Mesendoderm (in vitro differentiated cells): Measurements from ENCODE around the gene PSMB3.
"Not testable (repeated sequence)": the region's sequence is repeated elsewhere in the genome, so short reads cannot be mapped to it uniquely, and the experiment has no call there.

Source experiments
- DNase-seq: peaks from one replicate; pipeline ENCODE4 v3.0.0; 2013
- H2AK5ac ChIP-seq: 2 replicates; pipeline ENCODE4 v1.6.1; 2013; ENCODE audit warnings: low read length, inconsistent platforms
- H2BK120ac ChIP-seq: 2 replicates; pipeline ENCODE4 v1.6.1; 2013; ENCODE audit warnings: low read depth, mild to moderate bottlenecking, low read length, moderate library complexity, mixed read lengths
- H2BK15ac ChIP-seq: replicated peaks from 2 replicates; pipeline ENCODE4 v1.6.1; 2013; ENCODE audit warnings: low read depth, mild to moderate bottlenecking, moderate library complexity
- H2BK5ac ChIP-seq: 2 replicates; pipeline ENCODE4 v1.6.1; 2013; ENCODE audit warnings: low read length, inconsistent platforms
- H3K18ac ChIP-seq: 2 replicates; pipeline ENCODE4 v1.6.1; 2013; ENCODE audit warnings: mild to moderate bottlenecking, low read length, mixed read lengths
- H3K23ac ChIP-seq: one replicate; pipeline ENCODE4 v1.6.1; 2013; ENCODE audit warnings: low read length
- H3K27ac ChIP-seq: 2 replicates; pipeline ENCODE4 v1.5.1; 2013; ENCODE audit warnings: low read depth, mild to moderate bottlenecking, inconsistent platforms, low read length, moderate library complexity
- H3K27me3 ChIP-seq: 2 replicates; pipeline ENCODE4 v1.6.1; 2013; ENCODE audit warnings: low read length, control low read depth, mild to moderate bottlenecking, inconsistent platforms; ENCODE audit not compliant: insufficient read depth, poor library complexity
- H3K36me3 ChIP-seq: 2 replicates; pipeline ENCODE4 v1.6.1; 2013; ENCODE audit warnings: low read length, inconsistent platforms; ENCODE audit not compliant: control insufficient read depth, insufficient read depth
- H3K4ac ChIP-seq: one replicate; pipeline ENCODE4 v1.6.1; 2013; ENCODE audit warnings: low read depth, mild to moderate bottlenecking, low read length, moderate library complexity
- H3K4me1 ChIP-seq: 2 replicates; pipeline ENCODE4 v1.6.1; 2013; ENCODE audit warnings: low read depth, low read length, inconsistent platforms; ENCODE audit not compliant: control insufficient read depth
- H3K4me2 ChIP-seq: 2 replicates; pipeline ENCODE4 v1.6.1; 2013; ENCODE audit warnings: low read length
- H3K4me3 ChIP-seq: 2 replicates; pipeline ENCODE4 v1.5.1; 2013; ENCODE audit warnings: mild to moderate bottlenecking, low read length
- H3K56ac ChIP-seq: one replicate; pipeline ENCODE4 v1.6.1; 2013; ENCODE audit warnings: low read length
- H3K79me1 ChIP-seq: 2 replicates; pipeline ENCODE4 v1.6.1; 2013; ENCODE audit warnings: low read length, inconsistent platforms
- H3K79me2 ChIP-seq: 2 replicates; pipeline ENCODE4 v1.6.1; 2013; ENCODE audit warnings: mild to moderate bottlenecking, low read length; ENCODE audit not compliant: control insufficient read depth, insufficient read depth
- H3K9ac ChIP-seq: 2 replicates; pipeline ENCODE4 v1.6.1; 2013; ENCODE audit warnings: low read length, inconsistent platforms
- H4K5ac ChIP-seq: one replicate; pipeline ENCODE4 v1.6.1; 2013; ENCODE audit warnings: low read length
- H4K8ac ChIP-seq: one replicate; pipeline ENCODE4 v1.6.1; 2013; ENCODE audit warnings: low read depth, mild to moderate bottlenecking, control low read depth, low read length, moderate library complexity
- WGBS: extraction: QIAGEN DNeasy Blood & Tissue Kit; methylation state at CpG from one replicate; pipeline ENCODE4 v1.1.7; 2013; ENCODE audit warnings: low lambda C conversion rate, missing lambda C conversion rate; ENCODE audit not compliant: insufficient coverage; ENCODE audit errors: extremely low coverage; 5-methylcytosine and 5-hydroxymethylcytosine counted together

The PSMB3 gene

DNA sequence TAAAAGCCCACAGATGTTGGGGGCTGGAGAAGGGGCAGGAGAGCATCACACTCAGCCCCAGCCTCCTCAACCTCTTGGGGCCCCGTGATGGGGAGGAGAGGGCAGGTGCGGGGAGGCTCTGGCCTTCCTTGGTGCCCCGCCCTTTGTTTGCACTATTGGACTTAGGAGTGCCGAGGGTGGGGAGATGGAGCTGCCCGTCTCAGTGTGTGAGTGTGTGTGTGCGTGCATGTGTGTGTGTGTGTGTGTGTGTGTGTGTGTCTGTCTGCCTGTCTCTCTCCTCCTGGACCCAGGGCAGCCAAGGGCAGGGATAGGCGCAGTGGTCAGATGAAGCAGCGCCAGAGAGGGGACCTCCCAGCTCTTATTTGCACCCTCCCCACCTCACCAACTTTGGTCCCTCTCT is 26.4 kb upstream of the PSMB3 start:
- not testable (repeated sequence) for H2BK120ac ChIP-seq, H3K18ac ChIP-seq, H2BK5ac ChIP-seq, H3K79me1 ChIP-seq, H3K79me2 ChIP-seq, DNase-seq, H3K56ac ChIP-seq, H3K4me3 ChIP-seq, H3K27me3 ChIP-seq, H2AK5ac ChIP-seq, H3K36me3 ChIP-seq, H3K4ac ChIP-seq, H3K4me1 ChIP-seq, H3K27ac ChIP-seq, H3K4me2 ChIP-seq, H3K9ac ChIP-seq, H2BK15ac ChIP-seq, H4K8ac ChIP-seq, H3K23ac ChIP-seq, H4K5ac ChIP-seq
- WGBS: no CpG with 5 or more reads among the region's 8 CpGs

- H2AK5ac ChIP-seq: no peak overlapping the region
- H3K4me1 ChIP-seq: peaks cover 3% of the 10 kb centered on the region
- no peak overlapping the region for H2BK5ac ChIP-seq
- no peak overlapping the region for H3K4me2 ChIP-seq
- H3K36me3 ChIP-seq: no peaks in the 10 kb centered on the region
- no peaks in the 10 kb centered on the region for H3K79me2 ChIP-seq
- no peak for DNase-seq
- no peak overlapping the region for H3K4ac ChIP-seq
- no peak overlapping the region for H3K4me3 ChIP-seq
- no peak overlapping the region for H2BK15ac ChIP-seq
- no peak overlapping the region for H4K8ac ChIP-seq
- no peaks in the 10 kb centered on the region for H3K27me3 ChIP-seq
- WGBS: no CpG with 5 or more reads among the region's 5 CpGs
- H4K5ac ChIP-seq: no peak overlapping the region
- H3K27ac ChIP-seq: no peak overlapping the region
- H3K18ac ChIP-seq: no peak overlapping the region
- no peaks in the 10 kb centered on the region for H3K79me1 ChIP-seq
- H3K56ac ChIP-seq: no peak overlapping the region
- no peak overlapping the region for H3K9ac ChIP-seq
- no peak overlapping the region for H2BK120ac ChIP-seq
- H3K23ac ChIP-seq: no peak overlapping the region
These were observed 24.8 kb upstream of the PSMB3 start for GRCh38 chr17:38727736-38728135.

DNA sequence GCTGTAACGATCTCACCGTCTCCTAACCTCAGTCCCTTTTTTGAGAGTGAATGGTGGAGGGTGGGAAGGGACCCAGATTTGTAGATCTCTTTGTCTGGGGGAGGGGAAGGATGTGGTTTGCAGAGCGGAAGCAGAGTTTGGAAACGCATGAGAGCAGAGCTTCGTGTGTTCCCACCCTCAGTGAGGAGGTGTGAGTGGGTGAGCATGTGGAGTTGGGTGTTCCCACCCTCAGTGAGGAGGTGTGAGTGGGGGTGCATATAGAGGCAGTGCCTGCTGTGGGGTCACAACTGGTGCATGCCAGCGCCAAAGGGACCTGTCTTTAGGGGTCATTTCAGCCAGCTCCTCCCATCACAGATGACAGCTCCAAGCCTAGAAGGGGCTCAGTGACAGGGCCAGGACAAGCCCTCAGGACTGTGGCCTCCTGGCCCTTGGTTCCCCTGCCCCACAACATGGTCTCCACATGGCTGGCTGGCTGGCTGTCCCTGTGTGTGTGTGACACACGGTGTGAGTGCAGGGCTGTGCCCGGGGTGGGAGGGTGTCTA is 24.2 kb upstream of the PSMB3 start:
- Histone ChIP-seq H3K4me3 (no peak overlapping the region), H3K56ac (no peak overlapping the region)

DNA sequence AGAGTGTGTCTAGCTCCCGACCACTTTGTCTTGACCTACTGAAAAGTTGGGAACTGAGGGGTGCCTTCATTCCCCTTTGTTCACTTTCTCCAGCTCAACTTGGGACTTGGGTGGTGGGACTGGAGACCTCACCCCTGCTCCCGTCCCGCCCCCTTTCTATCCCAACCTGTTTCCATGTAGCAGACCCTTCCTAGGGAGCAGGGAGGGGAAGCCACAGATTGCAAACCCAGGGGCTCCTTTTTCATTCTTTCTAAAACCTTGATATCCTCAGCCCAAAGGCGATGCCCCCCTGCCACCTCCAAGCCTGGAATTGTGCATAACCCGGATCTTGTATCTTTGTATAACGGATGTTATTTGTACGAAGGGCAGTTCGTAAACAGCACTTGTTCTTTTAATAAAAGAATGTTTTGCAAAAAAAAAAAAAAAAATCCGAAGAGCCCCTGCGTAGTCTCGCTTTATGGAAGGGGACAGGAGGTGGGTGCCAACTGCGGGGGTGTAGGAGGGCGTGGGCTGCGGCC is 23.1 kb upstream of the PSMB3 start:
- Histone ChIP-seq H2AK5ac (no peak overlapping the region), H3K4me3 (peak overlapping the region; percentile 48), H3K4me1 (peaks cover 3% of the 10 kb centered on the region), H4K8ac (no peak overlapping the region), H3K27me3 (no peaks in the 10 kb centered on the region), H2BK120ac (no peak overlapping the region), H4K5ac (no peak overlapping the region), H3K9ac (peak overlapping the region; percentile 89), H3K36me3 (no peaks in the 10 kb centered on the region), H3K4ac (no peak overlapping the region), H3K4me2 (peak overlapping the region; percentile 90), H3K56ac (peak overlapping the region; percentile 95), H2BK15ac (no peak overlapping the region), H3K27ac (no peak overlapping the region), H3K79me1 (no peaks in the 10 kb centered on the region), H3K23ac (no peak overlapping the region), H3K79me2 (no peaks in the 10 kb centered on the region), H2BK5ac (no peak overlapping the region), H3K18ac (peak overlapping the region; percentile 33)
- no peak for DNase-seq
- no CpG with 5 or more reads among the region's 14 CpGs for WGBS

More for the DNA sequence above, 24.2 kb upstream of the PSMB3 start:
- no peak overlapping the region for H2AK5ac ChIP-seq
- no peak overlapping the region for H4K5ac ChIP-seq
- WGBS: no CpG with 5 or more reads among the region's 8 CpGs
- H4K8ac ChIP-seq: no peak overlapping the region
- H2BK5ac ChIP-seq: no peak overlapping the region
- H3K36me3 ChIP-seq: no peaks in the 10 kb centered on the region
- no peak overlapping the region for H3K4me2 ChIP-seq
- H3K9ac ChIP-seq: no peak overlapping the region
- no peak overlapping the region for H3K4ac ChIP-seq
- H3K18ac ChIP-seq: no peak overlapping the region
- no peak overlapping the region for H3K27ac ChIP-seq
- no peaks in the 10 kb centered on the region for H3K79me2 ChIP-seq
- H3K23ac ChIP-seq: no peak overlapping the region
- no peak for DNase-seq
- H2BK120ac ChIP-seq: no peak overlapping the region
- H2BK15ac ChIP-seq: no peak overlapping the region
- no peaks in the 10 kb centered on the region for H3K79me1 ChIP-seq
- no peaks in the 10 kb centered on the region for H3K27me3 ChIP-seq
- H3K4me1 ChIP-seq: peaks cover 3% of the 10 kb centered on the region

- Histone ChIP-seq H4K5ac (no peak within 1 kb of the TSS), H3K79me2 (no peaks in the 10 kb centered on the region), H3K4me1 (peaks cover 3% of the 10 kb centered on the region), H3K27me3 (no peaks in the 10 kb centered on the region), H3K56ac (peak within 1 kb of the TSS; percentile 97), H3K36me3 (no peaks in the 10 kb centered on the region), H3K4me3 (peak within 1 kb of the TSS; percentile 76), H3K9ac (peak within 1 kb of the TSS; percentile 93), H2AK5ac (no peak within 1 kb of the TSS), H3K27ac (peak within 1 kb of the TSS; percentile 60), H3K4me2 (peak within 1 kb of the TSS; percentile 99), H2BK5ac (peak within 1 kb of the TSS; percentile 59), H3K4ac (no peak within 1 kb of the TSS), H2BK15ac (no peak within 1 kb of the TSS), H2BK120ac (no peak within 1 kb of the TSS), H3K23ac (no peak within 1 kb of the TSS), H3K18ac (peak within 1 kb of the TSS; percentile 33), H3K79me1 (no peaks in the 10 kb centered on the region), H4K8ac (no peak within 1 kb of the TSS)
- peak; percentile 84 for DNase-seq
- WGBS: no CpG with 5 or more reads among the region's 92 CpGs
These were observed 22.5 kb upstream of the PSMB3 start, which contains the start of gene CISD3 for GRCh38 chr17:38729886-38730525. Gene CISD3 (plus strand): TSS chr17:38730341. CDS start chr17:38730359, 18 bp downstream.
